K562 (cell line): ENCODE data around the gene CAMK2B. TPM values are rescaled to one million over a fixed set of nuclear protein-coding genes. Genes with fewer than 3 reads are reported as not detected.

ENCODE experiments used
- ATAC-seq: fragments of 200-7000 bp; cut with Tn5 transposase; 3 replicates; pipeline ENCODE4 v1.9.1; 2020; ENCODE audit warnings: moderate library complexity
- BruUV-seq: library from RNA; stranded (reverse); fragments of 400-500 nt; replicated peaks from 2 replicates; lab custom pipeline; 2021; lab: Mats Ljungman, UMichigan
- CTCF ChIA-PET: fragments of 300-600 bp; formaldehyde crosslinking; extraction: SDS; loops from one replicate; lab custom pipeline; 2021; ENCODE audit warnings: low intra/inter-chr PET ratio; lab: Yijun Ruan, JAX
- POLR2A ChIA-PET: fragments of 300-600, 350-650 bp; sonication (Branson Sonifier 250); formaldehyde crosslinking; extraction: SDS; loops from one replicate; lab custom pipeline; 2021; ENCODE audit warnings: antibody characterized with exemption, inconsistent platforms; lab: Yijun Ruan, JAX
- DNase-seq, 4 experiments: peaks; one replicate each; pipeline versions ENCODE4 v3.0.0 to v3.0.0-alpha.2; 2011 to 2018; ENCODE audit warnings: low spot score in 3 of 4, mixed read lengths in 3 of 4; ENCODE audit errors: extremely low read depth in 1 of 4
- FAIRE-seq: peaks from 2 replicates; lab custom pipeline; 2011; peaks lifted over from hg19 to GRCh38; lab: Jason Lieb, UNC
- H2AFZ ChIP-seq: 2 replicates; pipeline ENCODE4 v1.6.0; 2011; ENCODE audit warnings: low read depth, low read length, control low read depth, inconsistent platforms
- H3K27ac ChIP-seq: fragments of 200-600 bp; 3 replicates; pipeline ENCODE4 v1.8.0; 2011; ENCODE audit warnings: low read depth, mild to moderate bottlenecking, control low read depth, inconsistent platforms, low read length, moderate library complexity, mixed read lengths; ENCODE audit errors: extremely low read depth
- H3K27me3 ChIP-seq, 2 experiments: fragments of 300-600 bp in 1 of 2; 2 replicates in 1 of 2; 3 replicates in 1 of 2; pipeline versions ENCODE4 v1.6.0 to v1.8.0; 2011; ENCODE audit warnings: inconsistent platforms in 2 of 2, low read length in 2 of 2, mild to moderate bottlenecking in 1 of 2, mixed read lengths in 1 of 2, moderate library complexity in 1 of 2; ENCODE audit not compliant: control insufficient read depth in 2 of 2, insufficient read depth in 2 of 2
- H3K36me3 ChIP-seq: fragments of 300-600 bp; 3 replicates; pipeline ENCODE4 v1.8.0; 2011; ENCODE audit warnings: mild to moderate bottlenecking, low read length, inconsistent platforms; ENCODE audit not compliant: control insufficient read depth, insufficient read depth
- H3K4me1 ChIP-seq, 2 experiments: fragments of 200-600 bp in 1 of 2; replicated peaks in 1 of 2; 2 replicates in 1 of 2; 3 replicates in 1 of 2; pipeline versions ENCODE4 v1.5.1 to v1.8.0; 2011; ENCODE audit warnings: inconsistent platforms in 2 of 2, low read length in 2 of 2, mild to moderate bottlenecking in 1 of 2, mixed read lengths in 1 of 2, moderate library complexity in 1 of 2; ENCODE audit not compliant: control insufficient read depth in 2 of 2, insufficient read depth in 2 of 2
- H3K4me2 ChIP-seq: 2 replicates; pipeline ENCODE4 v1.6.1; 2011; ENCODE audit warnings: low read length, control low read depth, inconsistent platforms, mixed read lengths; ENCODE audit not compliant: insufficient read depth
- H3K4me3 ChIP-seq: fragments of 200-600 bp; sonication (generic), shearing (Covaris generic); 2 replicates; pipeline ENCODE4 v1.5.1; 2016; ENCODE audit warnings: control low read depth, inconsistent platforms
- H3K79me2 ChIP-seq: fragments of 200-600 bp; 3 replicates; pipeline ENCODE4 v1.8.0; 2011; ENCODE audit warnings: low read length, inconsistent platforms; ENCODE audit not compliant: control insufficient read depth, insufficient read depth
- H3K9ac ChIP-seq, 2 experiments: 2 replicates each; pipeline versions ENCODE4 v1.6.0 to v1.6.1; 2011; ENCODE audit warnings: low read depth in 2 of 2, low read length in 2 of 2, control low read depth in 1 of 2, inconsistent platforms in 1 of 2, mild to moderate bottlenecking in 1 of 2, mixed read lengths in 1 of 2; ENCODE audit not compliant: insufficient read depth in 1 of 2
- H3K9me1 ChIP-seq: one replicate; pipeline ENCODE4 v1.6.0; 2011; ENCODE audit warnings: inconsistent platforms, mild to moderate bottlenecking, low read length, moderate library complexity; ENCODE audit not compliant: control insufficient read depth, insufficient read depth
- H3K9me3 ChIP-seq: replicated peaks from 2 replicates; pipeline ENCODE4 v1.5.1; 2011; ENCODE audit warnings: low read depth, low read length, inconsistent platforms; ENCODE audit not compliant: control insufficient read depth, insufficient read depth
- H4K20me1 ChIP-seq: replicated peaks from 2 replicates; pipeline ENCODE4 v1.6.1; 2011; ENCODE audit warnings: low read length, inconsistent platforms, mixed read lengths; ENCODE audit not compliant: control insufficient read depth, insufficient read depth
- IRF1 ChIP-seq: sonication (generic); formaldehyde crosslinking; IDR thresholded peaks from 2 replicates; pipeline ENCODE4 v1.8.0; 2022; ENCODE audit warnings: missing genetic modification reagents, mild to moderate bottlenecking, borderline replicate concordance
- NR1H2 ChIP-seq: sonication (generic); formaldehyde crosslinking; IDR thresholded peaks from 2 replicates; pipeline ENCODE4 v1.4.0; 2020; ENCODE audit warnings: mild to moderate bottlenecking, missing genetic modification reagents
- WGBS: fragments of 100-300 bp; shearing (Covaris generic); methylation state at CpG from one replicate; pipeline ENCODE4 v1.1.6; 2016; ENCODE audit warnings: low coverage, mixed read lengths; ENCODE audit not compliant: insufficient coverage; ENCODE audit errors: missing lambda C conversion rate; 5-methylcytosine and 5-hydroxymethylcytosine counted together
- in situ Hi-C: fragments of 300-500 bp; cut with MboI; formaldehyde crosslinking; loops from 4 replicates; pipeline ENCODE4 v1.15.0; 2018; ENCODE audit warnings: inconsistent platforms, mixed read lengths
- intact Hi-C: fragments of 100-400 bp; cut with micrococcal nuclease; formaldehyde crosslinking; loops from 2 replicates; pipeline ENCODE4 v1.14.2; 2022
- polyA plus RNA-seq, 8 experiments: library from polyadenylated mRNA; depleted of rRNA in 4 of 8; stranded (reverse) in 5 of 8; unstranded in 3 of 8; fragments of >200 nt; fragmentation: Nextera tagmentation in 2 of 8; fragmentation: Illumina TruSeq in 1 of 8; extraction: Ambion mirVana in 2 of 8; extraction: Trizol in 1 of 8; gene quantifications; 2 replicates each; pipeline versions ENCODE4 v1.2.1 to v1.2.3, GENCODE V29; 2011 to 2014; ENCODE audit warnings: inconsistent platforms in 1 of 8, missing spikeins in 1 of 8
- total RNA-seq, 7 experiments: library from RNA; depleted of rRNA in 6 of 7; stranded (reverse); fragments of >200 nt in 6 of 7; fragmentation: Illumina TruSeq in 2 of 7; extraction: Trizol in 2 of 7; gene quantifications; 2 replicates each; pipeline versions ENCODE4 v1.2.1 to v1.2.3, GENCODE V29; 2011 to 2021; ENCODE audit warnings: low replicate concordance in 1 of 7

The CAMK2B gene
- total and polyA plus RNA-seq, 9 of the 15 experiments (the other 6 are each of a cell fraction or from before 2014, with no cell fraction given): 0.04 to 0.09 (median 0.05) TPM; not detected in 4

- no TSS peak for BruUV-seq
- POLR2A ChIA-PET: interaction anchor here (0.6 kb wide), 1 partner anchor 70 kb away, joined by 3 read pairs; no protein-coding TSS in a partner anchor
- H3K4me2 ChIP-seq: no peak overlapping the region
Observed at GRCh38 chr7:44287488-44288380, 37.7 kb downstream of the CAMK2B start.

More at GRCh38 chr7:44287488-44288380, 37.7 kb downstream of the CAMK2B start:
- TF ChIP-seq IRF1 (CRISPR knock-in tag) (0 out of 2 replicates have a peak, but pooled peaks have one; percentile 21), NR1H2 (CRISPR knock-in tag) (no peak)
- Histone ChIP-seq H3K27ac (no peak overlapping the region), H3K36me3 (no peaks in the 10 kb centered on the region), H3K4me1 (peaks cover 14 to 30% of the 10 kb centered on the region in 2 experiments), H2AFZ (no peak overlapping the region), H3K4me3 (no peak overlapping the region), H4K20me1 (peaks cover 18% of the 10 kb centered on the region), H3K79me2 (no peaks in the 10 kb centered on the region), H3K27me3 (peaks cover 38 to 86% of the 10 kb centered on the region in 2 experiments; a peak in 4 of 5 replicates), H3K9me3 (no peaks in the 10 kb centered on the region), H3K9ac (no peak overlapping the region), H3K9me1 (no peaks in the 10 kb centered on the region)
- intact Hi-C loops: no loop called here
- 6% methylated on average over 17 of the region's 17 CpGs for WGBS
- FAIRE-seq (peak; percentile 11), DNase-seq (peak in 1 of 4 experiments; percentile 32), ATAC-seq (peak; percentile 37)
- CTCF ChIA-PET: no interaction called here
- in situ Hi-C loops: no loop called here
